Measurements from ENCODE around the gene PIK3CD.

GRCh38 chr1:9672444-9672843, 20.9 kb downstream of the PIK3CD start:
- TF ChIP-seq CTCF (IDR thresholded peaks at IDR 0.05) = no peak
- TF ChIP-seq POLR2A (IDR thresholded peaks at IDR 0.05) = no peak
